IMR-90 (cell line): ENCODE results near the gene TAB2. TPM values are rescaled to one million over a fixed set of nuclear protein-coding genes. Genes with fewer than 3 reads are reported as not detected.

Experiments
- ATAC-seq: fragments of 200-7000 bp; cut with Tn5 transposase; 2 replicates; pipeline ENCODE4 v1.9.1; 2020; ENCODE audit warnings: low read depth, mild to moderate bottlenecking, moderate library complexity
- BruUV-seq: library from RNA; stranded (reverse); fragments of 400-500 nt; replicated peaks from 2 replicates; lab custom pipeline; 2021; lab: Mats Ljungman, UMichigan
- CTCF ChIA-PET: fragments of 300-600 bp; formaldehyde crosslinking; extraction: SDS; loops from one replicate; lab custom pipeline; 2021; ENCODE audit warnings: antibody characterized with exemption; lab: Yijun Ruan, JAX
- POLR2A ChIA-PET: fragments of 300-600 bp; sonication (Branson Sonifier 250); formaldehyde crosslinking; loops from one replicate; lab custom pipeline; 2022; ENCODE audit warnings: antibody characterized with exemption; ENCODE audit not compliant: unreplicated experiment; lab: Charles Lee
- DNase-seq: peaks from one replicate; pipeline ENCODE4 v3.0.0; 2013
- H2AFZ ChIP-seq: replicated peaks from 2 replicates; pipeline ENCODE3; 2013; ENCODE audit warnings: low read length, mild to moderate bottlenecking; ENCODE audit not compliant: poor library complexity
- H2AK5ac ChIP-seq: 2 replicates; pipeline ENCODE4 v1.6.1; 2013; ENCODE audit warnings: low read depth, low read length, inconsistent platforms
- H2AK9ac ChIP-seq: replicated peaks from 2 replicates; pipeline ENCODE3; 2013; ENCODE audit warnings: mild to moderate bottlenecking, low read depth, low read length, moderate library complexity; ENCODE audit not compliant: poor library complexity
- H2BK120ac ChIP-seq: 2 replicates; pipeline ENCODE4 v1.6.1; 2013; ENCODE audit warnings: low read depth, low read length, inconsistent platforms
- H2BK15ac ChIP-seq: 3 replicates; pipeline ENCODE4 v1.6.1; 2013; ENCODE audit warnings: low read depth, low read length, inconsistent platforms
- H2BK20ac ChIP-seq: 2 replicates; pipeline ENCODE4 v1.6.1; 2013; ENCODE audit warnings: low read depth, mild to moderate bottlenecking, inconsistent platforms, low read length, moderate library complexity
- H2BK5ac ChIP-seq: 2 replicates; pipeline ENCODE4 v1.6.1; 2013; ENCODE audit warnings: mild to moderate bottlenecking, low read depth, low read length, inconsistent platforms; ENCODE audit not compliant: poor library complexity, severe bottlenecking
- H3K14ac ChIP-seq: replicated peaks from 2 replicates; pipeline ENCODE4 v1.6.1; 2013; ENCODE audit warnings: low read depth, low read length, inconsistent platforms
- H3K18ac ChIP-seq: 2 replicates; pipeline ENCODE4 v1.6.1; 2013; ENCODE audit warnings: low read depth, low read length, control low read depth
- H3K23ac ChIP-seq: 2 replicates; pipeline ENCODE4 v1.6.1; 2013; ENCODE audit warnings: low read depth, low read length, inconsistent platforms
- H3K27ac ChIP-seq: 2 replicates; pipeline ENCODE4 v1.5.1; 2013; ENCODE audit warnings: mild to moderate bottlenecking, control low read depth, low read length; ENCODE audit not compliant: insufficient read depth
- H3K27me3 ChIP-seq: 2 replicates; pipeline ENCODE4 v1.6.1; 2013; ENCODE audit warnings: low read length; ENCODE audit not compliant: control insufficient read depth, insufficient read depth
- H3K36me3 ChIP-seq: 2 replicates; pipeline ENCODE4 v1.6.1; 2013; ENCODE audit warnings: low read length, mixed read lengths; ENCODE audit not compliant: control insufficient read depth, insufficient read depth
- H3K4ac ChIP-seq: 2 replicates; pipeline ENCODE4 v1.6.1; 2013; ENCODE audit warnings: low read depth, low read length, inconsistent platforms
- H3K4me1 ChIP-seq: 2 replicates; pipeline ENCODE4 v1.6.1; 2013; ENCODE audit warnings: low read length, mixed read lengths; ENCODE audit not compliant: control insufficient read depth, insufficient read depth
- H3K4me2 ChIP-seq: 2 replicates; pipeline ENCODE4 v1.6.1; 2013; ENCODE audit warnings: low read depth, mild to moderate bottlenecking, control low read depth, low read length, moderate library complexity
- H3K4me3 ChIP-seq: 2 replicates; pipeline ENCODE4 v1.5.1; 2013; ENCODE audit warnings: low read depth, mild to moderate bottlenecking, control low read depth, low read length, moderate library complexity; ENCODE audit not compliant: insufficient read depth
- H3K56ac ChIP-seq: 2 replicates; pipeline ENCODE4 v1.6.1; 2013; ENCODE audit warnings: low read length, inconsistent platforms; ENCODE audit not compliant: insufficient read depth; ENCODE audit errors: extremely low read depth
- H3K79me1 ChIP-seq, 2 experiments: 2 replicates each; pipeline ENCODE4 v1.6.1; 2013; ENCODE audit warnings: low read length in 2 of 2, inconsistent platforms in 1 of 2, low read depth in 1 of 2
- H3K9ac ChIP-seq: 2 replicates; pipeline ENCODE4 v1.6.1; 2013; ENCODE audit warnings: low read depth, low read length, control low read depth
- H3K9me1 ChIP-seq: 2 replicates; pipeline ENCODE4 v1.6.1; 2013; ENCODE audit warnings: low read length, inconsistent platforms; ENCODE audit not compliant: insufficient read depth
- H3K9me3 ChIP-seq: 2 replicates; pipeline ENCODE4 v1.6.1; 2013; ENCODE audit warnings: low read length; ENCODE audit not compliant: control insufficient read depth, insufficient read depth
- H4K20me1 ChIP-seq: 2 replicates; pipeline ENCODE4 v1.6.1; 2013; ENCODE audit warnings: low read length, inconsistent platforms; ENCODE audit not compliant: insufficient read depth
- H4K5ac ChIP-seq: 2 replicates; pipeline ENCODE4 v1.6.1; 2013; ENCODE audit warnings: mild to moderate bottlenecking, low read depth, low read length, control low read depth
- H4K8ac ChIP-seq, 2 experiments: 2 replicates each; pipeline ENCODE4 v1.6.1; 2013; ENCODE audit warnings: low read depth in 2 of 2, low read length in 2 of 2, control low read depth in 1 of 2, inconsistent platforms in 1 of 2
- H4K91ac ChIP-seq: 2 replicates; pipeline ENCODE4 v1.6.1; 2013; ENCODE audit warnings: low read depth, low read length, inconsistent platforms; ENCODE audit not compliant: insufficient read depth
- BHLHE40 ChIP-seq: fragments of 150-350 bp; IDR thresholded peaks from 2 replicates; pipeline ENCODE4 v1.6.1; 2016; ENCODE audit warnings: mild to moderate bottlenecking, low read depth, low read length
- CEBPB ChIP-seq: IDR thresholded peaks from 2 replicates; pipeline ENCODE4 v1.6.1; 2012; ENCODE audit warnings: low read depth, low read length, improper control_type of control experiment
- CHD1 ChIP-seq: IDR thresholded peaks from 2 replicates; pipeline ENCODE4 v1.6.1; 2012; ENCODE audit warnings: low read depth, low read length, improper control_type of control experiment
- FOS ChIP-seq: fragments of 150-350 bp; IDR thresholded peaks from 2 replicates; pipeline ENCODE4 v1.6.1; 2016; ENCODE audit warnings: low read depth, low read length
- MAFK ChIP-seq: IDR thresholded peaks from 2 replicates; pipeline ENCODE4 v1.6.1; 2012; ENCODE audit warnings: low read depth, low read length, improper control_type of control experiment
- MAZ ChIP-seq: IDR thresholded peaks from 2 replicates; pipeline ENCODE4 v1.6.1; 2012; ENCODE audit warnings: low read depth, mild to moderate bottlenecking, low read length, improper control_type of control experiment, moderate library complexity, borderline replicate concordance
- MXI1 ChIP-seq: IDR thresholded peaks from 2 replicates; pipeline ENCODE4 v1.6.1; 2012; ENCODE audit warnings: low read depth, mild to moderate bottlenecking, low read length, moderate library complexity, borderline replicate concordance
- NFE2L2 ChIP-seq: fragments of 150-350 bp; IDR thresholded peaks from 2 replicates; pipeline ENCODE4 v1.6.1; 2016; ENCODE audit warnings: low read depth, mild to moderate bottlenecking, low read length
- POLR2A ChIP-seq: IDR thresholded peaks from 2 replicates; pipeline ENCODE4 v1.6.1; 2012; ENCODE audit warnings: mild to moderate bottlenecking, low read depth, low read length
- RAD21 ChIP-seq: IDR thresholded peaks from 2 replicates; pipeline ENCODE4 v1.6.1; 2012; ENCODE audit warnings: low read length, improper control_type of control experiment
- RCOR1 ChIP-seq: IDR thresholded peaks from 2 replicates; pipeline ENCODE4 v1.6.1; 2012; ENCODE audit warnings: mild to moderate bottlenecking, low read length, improper control_type of control experiment; ENCODE audit not compliant: insufficient replicate concordance
- RFX5 ChIP-seq: IDR thresholded peaks from 2 replicates; pipeline ENCODE4 v1.8.0; 2012; ENCODE audit warnings: low read depth, mild to moderate bottlenecking, low read length, moderate library complexity
- SMC3 ChIP-seq: fragments of 150-350 bp; IDR thresholded peaks from 2 replicates; pipeline ENCODE4 v1.6.1; 2016; ENCODE audit warnings: low read depth, mild to moderate bottlenecking, antibody characterized with exemption, low read length, moderate library complexity
- dilution Hi-C: fragments of 300-500 bp; cut with HindIII; formaldehyde crosslinking; loops from one replicate; pipeline ENCODE4 v1.14.3; 2018; ENCODE audit warnings: low sequenced_read_pairs; ENCODE audit not compliant: unreplicated experiment
- in situ Hi-C: fragments of 300-500 bp; cut with MboI; formaldehyde crosslinking; loops from 3 replicates; pipeline ENCODE4 v1.14.3; 2019; ENCODE audit warnings: low sequenced_read_pairs, inconsistent platforms, mixed read lengths
- intact Hi-C: fragments of 100-400 bp; cut with micrococcal nuclease; formaldehyde crosslinking; loops from 2 replicates; pipeline ENCODE4 v1.10.0; 2022
- polyA plus RNA-seq, 3 experiments: library from polyadenylated mRNA; depleted of rRNA; stranded (reverse); fragments of >200 nt; gene quantifications; 2 replicates each; pipeline ENCODE4 v1.2.3, GENCODE V29; 2012; ENCODE audit warnings: low replicate concordance in 1 of 3
- total RNA-seq: library from RNA; depleted of rRNA; stranded (reverse); fragments of >200 nt; gene quantifications from 2 replicates; pipeline ENCODE4 v1.2.3, GENCODE V29; 2012
- TF ChIP-seq, protein P1 (sequence below): conservative IDR thresholded peaks from 2 replicates; pipeline ENCODE4 v1.5.1; 2012; ENCODE audit warnings: mild to moderate bottlenecking, low read depth, low read length, improper control_type of control experiment
- TF ChIP-seq, protein P2 (sequence below): fragments of 150-350 bp; IDR thresholded peaks from 2 replicates; pipeline ENCODE4 v1.6.1; 2017; ENCODE audit warnings: mild to moderate bottlenecking, antibody characterized with exemption, low read length, low read depth
- TF ChIP-seq, protein P3 (sequence below): fragments of 150-350 bp; IDR thresholded peaks from 2 replicates; pipeline ENCODE4 v1.6.1; 2016; ENCODE audit warnings: low read depth, mild to moderate bottlenecking, low read length, moderate library complexity, borderline replicate concordance

The TAB2 gene
- total and polyA plus RNA-seq, 2 of the 4 experiments (the other 2 are of a cell fraction), result 20.8 to 25.3 TPM

DNA sequence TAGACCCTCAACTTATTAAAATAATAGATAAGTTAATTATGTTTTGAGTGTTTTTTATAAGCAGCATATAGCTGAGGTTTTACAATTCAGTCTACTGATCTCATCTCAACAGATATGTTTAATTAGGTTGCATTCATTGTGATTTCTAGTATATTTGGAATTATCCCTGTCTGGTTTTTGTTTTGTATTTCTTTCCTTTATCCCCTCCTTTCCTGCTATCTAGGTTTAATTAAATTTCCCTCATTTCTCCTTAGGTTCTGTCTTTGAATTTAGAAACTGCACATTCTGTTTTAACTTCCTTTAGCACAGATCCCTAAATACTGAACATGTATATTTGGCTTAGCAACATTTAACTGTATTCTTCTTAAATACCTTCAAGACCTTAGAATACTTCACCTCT, 77.7 kb downstream of the TAB2 start:
- Histone ChIP-seq H3K14ac (no peak overlapping the region), H2BK20ac (no peak overlapping the region; the same call in 1 of the 2 replicates), H3K4me2 (no peak overlapping the region), H4K20me1 (peaks cover 19% of the 10 kb centered on the region; the same call in 1 of the 2 replicates), H4K8ac (no peak overlapping the region), H2BK5ac (no peak overlapping the region), H3K18ac (no peak overlapping the region), H3K9ac (no peak overlapping the region), H3K4me1 (peaks cover 3% of the 10 kb centered on the region), H3K4me3 (no peak overlapping the region), H3K27ac (no peak overlapping the region), H4K91ac (no peak overlapping the region), H2AK9ac (no peak overlapping the region), H2BK120ac (no peak overlapping the region), H2AFZ (no peak overlapping the region), H3K56ac (no peak overlapping the region), H3K79me1 (peaks cover 19 to 33% of the 10 kb centered on the region in 2 experiments), H3K23ac (no peak overlapping the region), H3K4ac (no peak overlapping the region), H2AK5ac (no peak overlapping the region), H3K27me3 (no peaks in the 10 kb centered on the region), H2BK15ac (no peak overlapping the region), H3K36me3 (peaks cover 12% of the 10 kb centered on the region), H4K5ac (no peak overlapping the region), H3K9me3 (no peaks in the 10 kb centered on the region), H3K9me1 (peaks cover 2% of the 10 kb centered on the region)
- no TSS peak for BruUV-seq
- DNase-seq (no peak), ATAC-seq (no peak)
- TF ChIP-seq POLR2A, result no peak
- TF ChIP-seq CEBPB, result no peak
- TF ChIP-seq RFX5, result no peak
- TF ChIP-seq BHLHE40, result no peak
- TF ChIP-seq MAZ, result no peak
- TF ChIP-seq MAFK, result no peak
- no peak for TF ChIP-seq NFE2L2
- TF ChIP-seq, protein P1, sequence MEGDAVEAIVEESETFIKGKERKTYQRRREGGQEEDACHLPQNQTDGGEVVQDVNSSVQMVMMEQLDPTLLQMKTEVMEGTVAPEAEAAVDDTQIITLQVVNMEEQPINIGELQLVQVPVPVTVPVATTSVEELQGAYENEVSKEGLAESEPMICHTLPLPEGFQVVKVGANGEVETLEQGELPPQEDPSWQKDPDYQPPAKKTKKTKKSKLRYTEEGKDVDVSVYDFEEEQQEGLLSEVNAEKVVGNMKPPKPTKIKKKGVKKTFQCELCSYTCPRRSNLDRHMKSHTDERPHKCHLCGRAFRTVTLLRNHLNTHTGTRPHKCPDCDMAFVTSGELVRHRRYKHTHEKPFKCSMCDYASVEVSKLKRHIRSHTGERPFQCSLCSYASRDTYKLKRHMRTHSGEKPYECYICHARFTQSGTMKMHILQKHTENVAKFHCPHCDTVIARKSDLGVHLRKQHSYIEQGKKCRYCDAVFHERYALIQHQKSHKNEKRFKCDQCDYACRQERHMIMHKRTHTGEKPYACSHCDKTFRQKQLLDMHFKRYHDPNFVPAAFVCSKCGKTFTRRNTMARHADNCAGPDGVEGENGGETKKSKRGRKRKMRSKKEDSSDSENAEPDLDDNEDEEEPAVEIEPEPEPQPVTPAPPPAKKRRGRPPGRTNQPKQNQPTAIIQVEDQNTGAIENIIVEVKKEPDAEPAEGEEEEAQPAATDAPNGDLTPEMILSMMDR, result no peak
- no peak for TF ChIP-seq FOS
- no peak for TF ChIP-seq SMC3
- TF ChIP-seq MXI1, result no peak
- TF ChIP-seq RAD21, result no peak
- no peak for TF ChIP-seq RCOR1
- TF ChIP-seq, protein P2, sequence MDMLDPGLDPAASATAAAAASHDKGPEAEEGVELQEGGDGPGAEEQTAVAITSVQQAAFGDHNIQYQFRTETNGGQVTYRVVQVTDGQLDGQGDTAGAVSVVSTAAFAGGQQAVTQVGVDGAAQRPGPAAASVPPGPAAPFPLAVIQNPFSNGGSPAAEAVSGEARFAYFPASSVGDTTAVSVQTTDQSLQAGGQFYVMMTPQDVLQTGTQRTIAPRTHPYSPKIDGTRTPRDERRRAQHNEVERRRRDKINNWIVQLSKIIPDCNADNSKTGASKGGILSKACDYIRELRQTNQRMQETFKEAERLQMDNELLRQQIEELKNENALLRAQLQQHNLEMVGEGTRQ, result no peak
- TF ChIP-seq CHD1, result no peak
- TF ChIP-seq, protein P3, sequence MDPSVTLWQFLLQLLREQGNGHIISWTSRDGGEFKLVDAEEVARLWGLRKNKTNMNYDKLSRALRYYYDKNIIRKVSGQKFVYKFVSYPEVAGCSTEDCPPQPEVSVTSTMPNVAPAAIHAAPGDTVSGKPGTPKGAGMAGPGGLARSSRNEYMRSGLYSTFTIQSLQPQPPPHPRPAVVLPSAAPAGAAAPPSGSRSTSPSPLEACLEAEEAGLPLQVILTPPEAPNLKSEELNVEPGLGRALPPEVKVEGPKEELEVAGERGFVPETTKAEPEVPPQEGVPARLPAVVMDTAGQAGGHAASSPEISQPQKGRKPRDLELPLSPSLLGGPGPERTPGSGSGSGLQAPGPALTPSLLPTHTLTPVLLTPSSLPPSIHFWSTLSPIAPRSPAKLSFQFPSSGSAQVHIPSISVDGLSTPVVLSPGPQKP, result no peak
- dilution Hi-C loops, result no loop called here
- intact Hi-C loops, result loop anchor here (5.0 kb wide), 1 partner anchor 53 kb away; no protein-coding TSS in a partner anchor
- ChIA-PET POLR2A (no interaction called here), CTCF (no interaction called here)
- in situ Hi-C loops, result no loop called here
